Body of pancreas (tissue), 4 donors: Measurements from ENCODE around the gene IL1R1.

Experiments
- POLR2A ChIP-seq, 3 donors: fragments of 450-650 bp; IDR thresholded peaks; one replicate each; pipeline ENCODE4 v1.6.1; 2016; ENCODE audit warnings: antibody characterized with exemption in 3 of 3, mild to moderate bottlenecking in 2 of 3
- TF ChIP-seq, protein P1 (sequence below), 7 experiments: fragments of 450-650 bp in 4 of 7; fragments of 200-600 bp in 3 of 7; sonication (generic) in 3 of 7; IDR thresholded peaks; one replicate each; pipeline ENCODE4 v1.5.1; 2016 to 2019; ENCODE audit warnings: antibody characterized with exemption in 7 of 7

DNA sequence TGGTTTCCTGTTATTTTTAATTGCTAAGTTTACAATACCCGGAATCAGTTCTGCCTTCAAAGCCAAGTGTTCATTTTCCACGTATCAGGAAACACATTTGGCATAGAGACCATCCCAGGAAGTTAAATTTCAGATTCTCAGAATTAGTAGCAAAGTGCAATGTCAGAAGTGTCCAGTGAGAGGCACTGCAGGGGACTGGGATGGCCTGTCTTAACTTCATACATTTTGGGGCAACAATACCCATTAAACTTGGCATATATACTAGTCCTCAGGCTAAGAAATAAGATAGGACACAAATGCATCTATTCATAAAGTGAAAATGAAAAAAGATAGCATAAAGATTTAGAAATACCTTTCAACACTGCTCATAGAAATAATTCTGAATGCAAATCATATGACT, 42.8 kb downstream of the IL1R1 start:
- TF ChIP-seq, protein P1, sequence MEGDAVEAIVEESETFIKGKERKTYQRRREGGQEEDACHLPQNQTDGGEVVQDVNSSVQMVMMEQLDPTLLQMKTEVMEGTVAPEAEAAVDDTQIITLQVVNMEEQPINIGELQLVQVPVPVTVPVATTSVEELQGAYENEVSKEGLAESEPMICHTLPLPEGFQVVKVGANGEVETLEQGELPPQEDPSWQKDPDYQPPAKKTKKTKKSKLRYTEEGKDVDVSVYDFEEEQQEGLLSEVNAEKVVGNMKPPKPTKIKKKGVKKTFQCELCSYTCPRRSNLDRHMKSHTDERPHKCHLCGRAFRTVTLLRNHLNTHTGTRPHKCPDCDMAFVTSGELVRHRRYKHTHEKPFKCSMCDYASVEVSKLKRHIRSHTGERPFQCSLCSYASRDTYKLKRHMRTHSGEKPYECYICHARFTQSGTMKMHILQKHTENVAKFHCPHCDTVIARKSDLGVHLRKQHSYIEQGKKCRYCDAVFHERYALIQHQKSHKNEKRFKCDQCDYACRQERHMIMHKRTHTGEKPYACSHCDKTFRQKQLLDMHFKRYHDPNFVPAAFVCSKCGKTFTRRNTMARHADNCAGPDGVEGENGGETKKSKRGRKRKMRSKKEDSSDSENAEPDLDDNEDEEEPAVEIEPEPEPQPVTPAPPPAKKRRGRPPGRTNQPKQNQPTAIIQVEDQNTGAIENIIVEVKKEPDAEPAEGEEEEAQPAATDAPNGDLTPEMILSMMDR (IDR thresholded peaks at IDR 0.05), result peak in 6 of 7 experiments; percentile 17 to 41 (median 38)
- TF ChIP-seq POLR2A (IDR thresholded peaks at IDR 0.05), result no peak
